ENCODE data around the gene TLCD3B. TPM values are rescaled to one million over a fixed set of nuclear protein-coding genes. Genes with fewer than 3 reads are reported as not detected.

TLCD3B gene
- polyA plus RNA-seq, 1 of the 3 experiments (the other 2 are of a cell fraction), result 3.8 TPM

- no peak overlapping the region for H2AFZ ChIP-seq (ENCODE audit: low read depth)
- no peaks in the 10 kb centered on the region for H4K20me1 ChIP-seq (ENCODE audit: insufficient read depth)
- H3K79me2 ChIP-seq (ENCODE audit: insufficient read depth), result peaks cover 2% of the 10 kb centered on the region; the same call in 1 of the 2 replicates
- H3K27ac ChIP-seq (ENCODE audit: low read depth in 2 of 2, low read length in 1 of 2), result no peak overlapping the region
- H3K9me2 ChIP-seq, result no peaks in the 10 kb centered on the region
- no peak overlapping the region for H3K4me2 ChIP-seq
- H3K9ac ChIP-seq, result no peak overlapping the region
- no peaks in the 10 kb centered on the region for H3K4me1 ChIP-seq (ENCODE audit: control insufficient read depth in 1 of 2, insufficient read depth in 2 of 2, low read depth in 1 of 2, low read length in 1 of 2)
- no peaks in the 10 kb centered on the region for H3F3A ChIP-seq (replicated peaks; ENCODE audit: insufficient read depth)
- H3K27me3 ChIP-seq (ENCODE audit: insufficient read depth), result no peaks in the 10 kb centered on the region
- POLR2A ChIA-PET, result no interaction called here
- no peak overlapping the region for H3K4me3 ChIP-seq (ENCODE audit: low read depth in 2 of 2, low read length in 1 of 2)
- no peaks in the 10 kb centered on the region for H3K9me3 ChIP-seq
- TF ChIP-seq RAD21 (IDR thresholded peaks at IDR 0.05; ENCODE audit: low read length) (no peak), MXI1 (IDR thresholded peaks at IDR 0.05; ENCODE audit: low read depth, low read length) (no peak), FOXM1 (IDR thresholded peaks at IDR 0.05; ENCODE audit: low read depth) (no peak), SMC3 (IDR thresholded peaks at IDR 0.05; ENCODE audit: low read depth, low read length) (no peak), YY1 (IDR thresholded peaks at IDR 0.05; ENCODE audit: low read depth) (no peak)
- H3K36me3 ChIP-seq (replicated peaks in 1 of 2; ENCODE audit: control insufficient read depth in 1 of 2, insufficient read depth in 2 of 2, low read length in 1 of 2), result peaks cover 5 to 16% of the 10 kb centered on the region in 2 experiments
- CTCF ChIA-PET, result interaction anchor here (0.9 to 1.3 kb wide), 4 partner anchors 18 to 117 kb away, joined by 3 to 4 read pairs (median 3); partner anchors contain the start of gene TLCD3B
- WGBS (ENCODE audit: low lambda C conversion rate), result 85% methylated on average over 19 of the region's 19 CpGs
- no peak for DNase-seq
These were observed 28.3 kb downstream of the TLCD3B start for GRCh38 chr16:30002614-30003346.

- DNase-seq, result no peak
- Histone ChIP-seq H3K4me3 (ENCODE audit: low read depth in 2 of 2, low read length in 1 of 2) (no peak overlapping the region), H3K27me3 (ENCODE audit: insufficient read depth) (no peaks in the 10 kb centered on the region), H3K27ac (ENCODE audit: low read depth in 2 of 2, low read length in 1 of 2) (no peak overlapping the region), H3K36me3 (replicated peaks in 1 of 2; ENCODE audit: control insufficient read depth in 1 of 2, insufficient read depth in 2 of 2, low read length in 1 of 2) (peaks cover 5 to 14% of the 10 kb centered on the region in 2 experiments), H3F3A (replicated peaks; ENCODE audit: insufficient read depth) (no peaks in the 10 kb centered on the region), H3K79me2 (ENCODE audit: insufficient read depth) (peaks cover 19% of the 10 kb centered on the region; the same call in 1 of the 2 replicates), H3K9ac (no peak overlapping the region), H2AFZ (ENCODE audit: low read depth) (no peak overlapping the region), H3K9me3 (no peaks in the 10 kb centered on the region), H4K20me1 (ENCODE audit: insufficient read depth) (no peaks in the 10 kb centered on the region), H3K9me2 (no peaks in the 10 kb centered on the region), H3K4me1 (ENCODE audit: control insufficient read depth in 1 of 2, insufficient read depth in 2 of 2, low read depth in 1 of 2, low read length in 1 of 2) (peaks cover 0 to 5% of the 10 kb centered on the region in 2 experiments; a peak in 1 of 4 replicates), H3K4me2 (no peak overlapping the region)
- no peak for TF ChIP-seq GABPA (IDR thresholded peaks at IDR 0.05; ENCODE audit: low read depth)
- no peak for TF ChIP-seq EP300 (IDR thresholded peaks at IDR 0.05; ENCODE audit: borderline replicate concordance in 1 of 2, low read depth in 1 of 2, low read length in 1 of 2)
- no peak for TF ChIP-seq SIN3A (IDR thresholded peaks at IDR 0.05; ENCODE audit: borderline replicate concordance, low read depth, low read length)
- no peak for TF ChIP-seq FOXJ3 (CRISPR knock-in tag; IDR thresholded peaks at IDR 0.05)
- no peak for TF ChIP-seq RCOR1 (IDR thresholded peaks at IDR 0.05; ENCODE audit: low read length)
- TF ChIP-seq REST (IDR thresholded peaks at IDR 0.05; ENCODE audit: low read depth, low read length), result no peak
- TF ChIP-seq TAF1 (IDR thresholded peaks at IDR 0.05; ENCODE audit: borderline replicate concordance, low read depth, low read length), result no peak
- TF ChIP-seq FOSL2 (IDR thresholded peaks at IDR 0.05; ENCODE audit: borderline replicate concordance, low read depth), result no peak
- CTCF ChIA-PET, result interaction anchor here (1.2 kb wide), 1 partner anchor 31 kb away, joined by 6 read pairs; no protein-coding TSS in a partner anchor
- POLR2A ChIA-PET, result interaction anchor here (1.3 kb wide), 1 partner anchor 9 kb away, joined by 3 read pairs; no protein-coding TSS in a partner anchor
- 90% methylated on average over 26 of the region's 33 CpGs for WGBS (ENCODE audit: low lambda C conversion rate)
These were observed 30.1 kb downstream of the TLCD3B start for GRCh38 chr16:30000735-30001631.
